K562 (cell line): Measurements from ENCODE around the gene TULP3. TPM values are rescaled to one million over a fixed set of nuclear protein-coding genes. Genes with fewer than 3 reads are reported as not detected.
A peak's percentile ranks its signal among the peaks of the same experiment; 100 is the strongest.

Experiments used
- ATAC-seq: fragments of 200-7000 bp; cut with Tn5 transposase; 3 replicates; pipeline ENCODE4 v1.9.1; 2020; ENCODE audit warnings: moderate library complexity
- BruUV-seq: library from RNA; stranded (reverse); fragments of 400-500 nt; replicated peaks from 2 replicates; lab custom pipeline; 2021; lab: Mats Ljungman, UMichigan
- CTCF ChIA-PET: fragments of 300-600 bp; formaldehyde crosslinking; extraction: SDS; loops from one replicate; lab custom pipeline; 2021; ENCODE audit warnings: low intra/inter-chr PET ratio; lab: Yijun Ruan, JAX
- POLR2A ChIA-PET: fragments of 300-600, 350-650 bp; sonication (Branson Sonifier 250); formaldehyde crosslinking; extraction: SDS; loops from one replicate; lab custom pipeline; 2021; ENCODE audit warnings: antibody characterized with exemption, inconsistent platforms; lab: Yijun Ruan, JAX
- DNase-seq, 4 experiments: peaks; one replicate each; pipeline versions ENCODE4 v3.0.0 to v3.0.0-alpha.2; 2011 to 2018; ENCODE audit warnings: low spot score in 3 of 4, mixed read lengths in 3 of 4; ENCODE audit errors: extremely low read depth in 1 of 4
- FAIRE-seq: peaks from 2 replicates; lab custom pipeline; 2011; peaks lifted over from hg19 to GRCh38; lab: Jason Lieb, UNC
- H2AFZ ChIP-seq: 2 replicates; pipeline ENCODE4 v1.6.0; 2011; ENCODE audit warnings: low read depth, low read length, control low read depth, inconsistent platforms
- H3K27ac ChIP-seq: fragments of 200-600 bp; 3 replicates; pipeline ENCODE4 v1.8.0; 2011; ENCODE audit warnings: low read depth, mild to moderate bottlenecking, control low read depth, inconsistent platforms, low read length, moderate library complexity, mixed read lengths; ENCODE audit errors: extremely low read depth
- H3K27me3 ChIP-seq, 2 experiments: fragments of 300-600 bp in 1 of 2; 2 replicates in 1 of 2; 3 replicates in 1 of 2; pipeline versions ENCODE4 v1.6.0 to v1.8.0; 2011; ENCODE audit warnings: inconsistent platforms in 2 of 2, low read length in 2 of 2, mild to moderate bottlenecking in 1 of 2, mixed read lengths in 1 of 2, moderate library complexity in 1 of 2; ENCODE audit not compliant: control insufficient read depth in 2 of 2, insufficient read depth in 2 of 2
- H3K36me3 ChIP-seq: fragments of 300-600 bp; 3 replicates; pipeline ENCODE4 v1.8.0; 2011; ENCODE audit warnings: mild to moderate bottlenecking, low read length, inconsistent platforms; ENCODE audit not compliant: control insufficient read depth, insufficient read depth
- H3K4me1 ChIP-seq, 2 experiments: fragments of 200-600 bp in 1 of 2; replicated peaks in 1 of 2; 2 replicates in 1 of 2; 3 replicates in 1 of 2; pipeline versions ENCODE4 v1.5.1 to v1.8.0; 2011; ENCODE audit warnings: inconsistent platforms in 2 of 2, low read length in 2 of 2, mild to moderate bottlenecking in 1 of 2, mixed read lengths in 1 of 2, moderate library complexity in 1 of 2; ENCODE audit not compliant: control insufficient read depth in 2 of 2, insufficient read depth in 2 of 2
- H3K4me2 ChIP-seq: 2 replicates; pipeline ENCODE4 v1.6.1; 2011; ENCODE audit warnings: low read length, control low read depth, inconsistent platforms, mixed read lengths; ENCODE audit not compliant: insufficient read depth
- H3K4me3 ChIP-seq: fragments of 200-600 bp; sonication (generic), shearing (Covaris generic); 2 replicates; pipeline ENCODE4 v1.5.1; 2016; ENCODE audit warnings: control low read depth, inconsistent platforms
- H3K79me2 ChIP-seq: fragments of 200-600 bp; 3 replicates; pipeline ENCODE4 v1.8.0; 2011; ENCODE audit warnings: low read length, inconsistent platforms; ENCODE audit not compliant: control insufficient read depth, insufficient read depth
- H3K9ac ChIP-seq, 2 experiments: 2 replicates each; pipeline versions ENCODE4 v1.6.0 to v1.6.1; 2011; ENCODE audit warnings: low read depth in 2 of 2, low read length in 2 of 2, control low read depth in 1 of 2, inconsistent platforms in 1 of 2, mild to moderate bottlenecking in 1 of 2, mixed read lengths in 1 of 2; ENCODE audit not compliant: insufficient read depth in 1 of 2
- H3K9me1 ChIP-seq: one replicate; pipeline ENCODE4 v1.6.0; 2011; ENCODE audit warnings: inconsistent platforms, mild to moderate bottlenecking, low read length, moderate library complexity; ENCODE audit not compliant: control insufficient read depth, insufficient read depth
- H3K9me3 ChIP-seq: replicated peaks from 2 replicates; pipeline ENCODE4 v1.5.1; 2011; ENCODE audit warnings: low read depth, low read length, inconsistent platforms; ENCODE audit not compliant: control insufficient read depth, insufficient read depth
- H4K20me1 ChIP-seq: replicated peaks from 2 replicates; pipeline ENCODE4 v1.6.1; 2011; ENCODE audit warnings: low read length, inconsistent platforms, mixed read lengths; ENCODE audit not compliant: control insufficient read depth, insufficient read depth
- CEBPB ChIP-seq: fragments of 450-650 bp; IDR thresholded peaks from 2 replicates; pipeline ENCODE4 v1.6.1; 2016; ENCODE audit warnings: missing genetic modification characterization, missing compliant biosample characterization
- CGGBP1 ChIP-seq: fragments of 250-450 bp; sonication (Bioruptor Pico); IDR thresholded peaks from 2 replicates; pipeline ENCODE4 v1.9.0; 2021; ENCODE audit warnings: mild to moderate bottlenecking
- CHAMP1 ChIP-seq: fragments of 450-650 bp; IDR thresholded peaks from 2 replicates; pipeline ENCODE4 v1.6.1; 2016; ENCODE audit warnings: mild to moderate bottlenecking
- CREBBP ChIP-seq: IDR thresholded peaks from one replicate; pipeline ENCODE4 v1.6.1; 2012; ENCODE audit warnings: low read depth, mild to moderate bottlenecking, control low read depth, inconsistent platforms, low read length
- CTCF ChIP-seq, 3 experiments: IDR thresholded peaks in 2 of 3; conservative IDR thresholded peaks in 1 of 3; 2 replicates each; pipeline ENCODE4 v1.5.1; 2011 to 2012; ENCODE audit warnings: low read length in 3 of 3, mild to moderate bottlenecking in 3 of 3, control low read depth in 2 of 3, improper control_type of control experiment in 1 of 3, inconsistent platforms in 1 of 3, low read depth in 1 of 3, mixed read lengths in 1 of 3, moderate library complexity in 1 of 3; ENCODE audit not compliant: insufficient read depth in 2 of 3
- HOXB6 ChIP-seq: fragments of 250-450 bp; sonication (Bioruptor Pico); IDR thresholded peaks from 2 replicates; pipeline ENCODE4 v1.5.1; 2022; ENCODE audit warnings: mild to moderate bottlenecking, borderline replicate concordance
- SIRT6 ChIP-seq: IDR thresholded peaks from one replicate; pipeline ENCODE4 v1.6.1; 2012; ENCODE audit warnings: low read depth, mild to moderate bottlenecking, control low read depth, inconsistent platforms, low read length, moderate library complexity
- SRSF3 ChIP-seq: fragments of 200-400 bp; formaldehyde crosslinking; IDR thresholded peaks from 2 replicates; pipeline ENCODE4 v1.6.1; 2016; ENCODE audit warnings: mild to moderate bottlenecking, low read length, moderate library complexity; ENCODE audit not compliant: insufficient read depth
- ZBTB2 ChIP-seq: fragments of 450-650 bp; IDR thresholded peaks from 2 replicates; pipeline ENCODE4 v1.6.1; 2016; ENCODE audit warnings: antibody characterized with exemption
- ZFPM2 ChIP-seq: fragments of 250-450 bp; sonication (Bioruptor Pico); IDR thresholded peaks from 2 replicates; pipeline ENCODE4 v1.5.1; 2022; ENCODE audit warnings: mild to moderate bottlenecking
- ZNF512 ChIP-seq: IDR thresholded peaks from 2 replicates; pipeline ENCODE4 v1.6.1; 2016; ENCODE audit warnings: missing genetic modification characterization, missing compliant biosample characterization
- WGBS: fragments of 100-300 bp; shearing (Covaris generic); methylation state at CpG from one replicate; pipeline ENCODE4 v1.1.6; 2016; ENCODE audit warnings: low coverage, mixed read lengths; ENCODE audit not compliant: insufficient coverage; ENCODE audit errors: missing lambda C conversion rate; 5-methylcytosine and 5-hydroxymethylcytosine counted together
- in situ Hi-C: fragments of 300-500 bp; cut with MboI; formaldehyde crosslinking; loops from 4 replicates; pipeline ENCODE4 v1.15.0; 2018; ENCODE audit warnings: inconsistent platforms, mixed read lengths
- intact Hi-C: fragments of 100-400 bp; cut with micrococcal nuclease; formaldehyde crosslinking; loops from 2 replicates; pipeline ENCODE4 v1.14.2; 2022
- polyA plus RNA-seq, 8 experiments: library from polyadenylated mRNA; depleted of rRNA in 4 of 8; stranded (reverse) in 5 of 8; unstranded in 3 of 8; fragments of >200 nt; fragmentation: Nextera tagmentation in 2 of 8; fragmentation: Illumina TruSeq in 1 of 8; extraction: Ambion mirVana in 2 of 8; extraction: Trizol in 1 of 8; gene quantifications; 2 replicates each; pipeline versions ENCODE4 v1.2.1 to v1.2.3, GENCODE V29; 2011 to 2014; ENCODE audit warnings: inconsistent platforms in 1 of 8, missing spikeins in 1 of 8
- total RNA-seq, 7 experiments: library from RNA; depleted of rRNA in 6 of 7; stranded (reverse); fragments of >200 nt in 6 of 7; fragmentation: Illumina TruSeq in 2 of 7; extraction: Trizol in 2 of 7; gene quantifications; 2 replicates each; pipeline versions ENCODE4 v1.2.1 to v1.2.3, GENCODE V29; 2011 to 2021; ENCODE audit warnings: low replicate concordance in 1 of 7

TULP3 gene
- total and polyA plus RNA-seq, 9 of the 15 experiments (the other 6 are each of a cell fraction or from before 2014, with no cell fraction given): 3.6 to 13.3 (median 7.3) TPM

- ATAC-seq (no peak), FAIRE-seq (no peak), DNase-seq (no peak)
- H3K4me3 ChIP-seq: no peak overlapping the region
- H2AFZ ChIP-seq: peak overlapping the region; percentile 68; the same call in 1 of the 2 replicates
- intact Hi-C loops: no loop called here
- H3K36me3 ChIP-seq: no peaks in the 10 kb centered on the region
- in situ Hi-C loops: loop anchor here (5.0 kb wide), 1 partner anchor 193 kb away; no protein-coding TSS in a partner anchor
- no peak overlapping the region; the same call in 2 of the 3 replicates for H3K27ac ChIP-seq
- 72% methylated on average over 9 of the region's 9 CpGs for WGBS
- no peaks in the 10 kb centered on the region for H3K9me1 ChIP-seq
- CTCF ChIA-PET: interaction anchor here (0.8 kb wide), 1 partner anchor 191 kb away, joined by 3 read pairs; no protein-coding TSS in a partner anchor
- no peaks in the 10 kb centered on the region for H3K27me3 ChIP-seq
- POLR2A ChIA-PET: interaction anchor here (0.5 kb wide), 1 partner anchor 10 kb away, joined by 3 read pairs; no protein-coding TSS in a partner anchor
- H3K9ac ChIP-seq: peak overlapping the region in 1 of 2 experiments; percentile 74; a peak in 1 of 4 replicates
- no peaks in the 10 kb centered on the region for H4K20me1 ChIP-seq
- no peak overlapping the region for H3K4me2 ChIP-seq
- H3K79me2 ChIP-seq: no peaks in the 10 kb centered on the region
- no TSS peak for BruUV-seq
- H3K4me1 ChIP-seq: peaks cover 8% of the 10 kb centered on the region in 2 experiments; a peak in 4 of 5 replicates
- H3K9me3 ChIP-seq: no peaks in the 10 kb centered on the region
- TF ChIP-seq HOXB6 (CRISPR knock-in tag): no peak
- TF ChIP-seq SRSF3: no peak
- TF ChIP-seq CGGBP1 (CRISPR knock-in tag): no peak
- TF ChIP-seq ZNF512 (tag): no peak
- TF ChIP-seq CTCF (IDR thresholded peaks at IDR 0.05 in 2 of 3, conservative IDR thresholded peaks at IDR 0.05 in 1 of 3; ENCODE audit: insufficient read depth in 2 of 3, low read depth in 1 of 3, low read length in 3 of 3): no peak
- TF ChIP-seq ZBTB2: no peak
- TF ChIP-seq SIRT6: no peak
- TF ChIP-seq CHAMP1: no peak
- TF ChIP-seq CEBPB (tag): no peak
- no peak for TF ChIP-seq ZFPM2 (CRISPR knock-in tag)
- no peak for TF ChIP-seq CREBBP
Observed at GRCh38 chr12:2844786-2845185, 45.9 kb upstream of the TULP3 start.
